Measurements from ENCODE around the gene MIS12. TPM values are rescaled to one million over a fixed set of nuclear protein-coding genes. Genes with fewer than 3 reads are reported as not detected.

MIS12 gene, protein sequence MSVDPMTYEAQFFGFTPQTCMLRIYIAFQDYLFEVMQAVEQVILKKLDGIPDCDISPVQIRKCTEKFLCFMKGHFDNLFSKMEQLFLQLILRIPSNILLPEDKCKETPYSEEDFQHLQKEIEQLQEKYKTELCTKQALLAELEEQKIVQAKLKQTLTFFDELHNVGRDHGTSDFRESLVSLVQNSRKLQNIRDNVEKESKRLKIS
- total RNA-seq = 10 to 100 TPM; 19.6 to 25.5 (median 21.1) TPM

DNA sequence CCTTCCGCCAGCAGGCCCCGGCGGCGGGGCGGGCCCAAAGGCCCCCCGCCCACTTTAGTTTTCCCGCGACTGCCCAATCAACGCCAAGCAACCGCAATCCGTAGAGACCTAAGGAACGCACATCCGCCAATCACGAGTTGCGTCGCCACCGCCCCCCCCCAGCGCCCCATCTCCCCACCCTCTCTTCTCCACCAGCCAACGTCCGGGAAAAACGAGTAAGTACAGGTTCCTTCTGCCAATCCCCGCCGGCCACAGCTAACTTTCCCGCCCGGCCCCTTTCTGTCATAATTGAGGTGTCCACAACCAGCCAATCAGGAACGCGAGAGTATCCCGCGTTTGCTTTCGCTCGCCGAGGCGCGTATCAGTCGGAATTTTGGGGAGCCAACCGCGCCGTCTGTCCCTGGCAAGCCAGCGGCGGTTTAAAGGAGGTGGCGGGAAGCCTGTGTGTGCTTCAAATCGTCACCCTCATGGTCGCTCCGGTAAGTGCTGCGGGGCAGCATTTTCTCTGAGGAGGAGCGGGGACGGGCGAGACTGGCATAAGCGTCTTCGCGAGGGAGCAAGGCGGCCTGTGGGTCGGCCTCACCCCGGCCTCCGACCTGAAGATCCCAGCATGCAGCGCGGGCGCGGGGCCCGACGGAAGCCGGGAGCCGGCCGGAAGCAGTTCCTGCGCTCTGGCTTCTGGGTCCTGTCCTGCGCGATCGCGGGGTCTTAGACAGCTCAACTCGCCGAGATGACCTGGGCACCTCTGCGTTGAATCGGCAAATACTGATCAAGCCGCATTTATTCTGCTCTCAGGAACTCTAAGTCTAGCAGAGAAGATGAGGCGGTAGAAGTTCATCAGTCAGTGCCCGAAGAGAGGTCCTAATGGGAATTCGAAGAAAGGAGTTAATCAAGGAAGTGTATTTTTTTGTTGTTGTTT lies at the start of gene MIS12:
Gene MIS12 (plus strand): TSS at position 361 of the 919 bp plus-strand sequence. CDS start 2,297 bp downstream, outside the sequence.
- Histone ChIP-seq H3K4me1 (replicated peaks in 1 of 2) (peaks cover 8 to 17% of the 10 kb centered on the region in 2 donors), H3K27ac (peak within 1 kb of the TSS; percentile 96 to 99), H3K4me3 (peak within 1 kb of the TSS; percentile 64 to 96 (median 86))
- in situ Hi-C loops (cut with MboI; ENCODE audit: low pct_unique_long_range_greater_than_20kb in 2 of 9, low sequenced_read_pairs in 9 of 9, unreplicated experiment in 9 of 9) = no loop called here
- peak; percentile 85 to 95 (median 95) for ATAC-seq (replicated peaks in 6 of 8)
- 0% methylated on average over 1 to 15 of the region's 77 CpGs; no CpG with 5 or more reads in 3 of the 10 experiments for WGBS, 10 experiments

DNA sequence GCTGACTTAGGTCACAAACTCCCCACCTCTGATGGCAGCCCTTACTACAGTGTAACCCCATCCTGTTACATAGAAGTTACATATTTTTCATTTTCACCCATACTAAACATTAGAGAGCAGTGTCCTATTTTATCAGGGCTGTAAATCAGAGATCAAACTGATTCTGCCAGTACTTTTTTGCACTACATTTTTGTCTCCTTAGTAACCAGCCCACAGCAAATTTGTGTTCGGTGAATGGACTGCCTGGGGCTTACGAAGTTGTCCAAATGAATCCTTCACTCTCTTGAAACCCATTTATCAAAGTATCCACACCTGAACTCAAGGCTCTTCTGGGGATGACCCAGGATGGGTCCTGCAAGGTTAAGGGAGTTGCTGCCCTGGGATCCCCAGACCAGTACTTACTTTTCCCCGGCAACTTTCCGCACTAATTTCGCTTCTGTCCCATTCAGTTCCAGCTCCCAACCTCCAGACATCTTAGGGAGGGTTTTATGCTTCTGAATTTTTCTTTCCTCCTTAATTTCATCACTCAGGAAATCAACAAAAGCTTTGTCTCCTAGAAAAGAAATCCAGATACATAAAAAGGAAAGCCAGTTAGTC lies 48.5 kb upstream of the MIS12 start:
- ATAC-seq (replicated peaks in 6 of 8) = no peak
- peak overlapping the region; percentile 66 to 98 (median 81) for H3K4me3 ChIP-seq
- H3K4me1 ChIP-seq (replicated peaks in 1 of 2) = peaks cover 11% of the 10 kb centered on the region in 2 donors
- in situ Hi-C loops (cut with MboI; ENCODE audit: low pct_unique_long_range_greater_than_20kb in 2 of 9, low sequenced_read_pairs in 9 of 9, unreplicated experiment in 9 of 9) = no loop called here
- 0 to 60% (median 42%) methylated on average over 1 to 5 of the region's 5 CpGs; no CpG with 5 or more reads in 2 of the 10 experiments for WGBS, 10 experiments
- no peak overlapping the region for H3K27ac ChIP-seq

DNA sequence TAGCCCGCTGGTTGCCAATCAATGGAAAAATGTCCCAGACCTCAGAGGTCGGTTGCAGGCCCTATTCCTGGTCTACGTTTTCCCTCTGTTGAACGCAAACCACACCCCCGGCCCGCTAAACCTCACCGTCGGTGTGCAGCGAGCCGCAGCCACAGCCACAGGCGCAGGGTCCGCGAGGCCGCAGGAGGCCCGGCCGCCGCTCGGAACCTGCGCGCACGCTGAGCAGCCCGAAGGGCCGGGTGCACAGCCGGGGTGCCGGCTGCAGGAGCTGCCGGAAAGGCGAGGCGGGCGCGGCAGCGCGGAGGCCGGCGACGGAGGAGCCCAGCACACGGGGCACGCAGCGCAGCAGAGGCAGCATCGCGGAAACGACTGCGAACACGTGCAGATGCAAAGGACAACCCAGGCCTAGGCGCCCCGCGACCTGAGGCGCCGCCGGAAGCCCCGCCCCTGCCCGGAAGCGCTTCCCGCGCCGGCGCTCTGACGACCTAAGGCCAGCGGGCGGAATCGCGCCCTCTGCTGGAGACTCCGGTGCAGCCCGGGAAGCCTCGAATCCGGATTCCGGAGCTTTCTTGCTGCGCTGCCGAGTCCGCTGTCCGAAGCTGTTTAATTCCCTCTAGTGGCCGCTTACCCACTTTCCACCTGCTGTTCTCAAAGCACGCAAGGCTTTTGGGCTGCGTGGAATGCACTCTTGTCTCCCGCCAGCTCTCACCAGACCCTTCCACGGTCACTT lies 47.5 kb upstream of the MIS12 start, which contains the start of gene C1QBP:
Gene C1QBP (minus strand): TSS at position 440 of the 730 bp plus-strand sequence. CDS start 82 bp downstream, at position 358.
- Histone ChIP-seq H3K4me3 (peak within 1 kb of the TSS; percentile 66 to 98 (median 81)), H3K27ac (peak within 1 kb of the TSS; percentile 73 to 81), H3K4me1 (replicated peaks in 1 of 2) (peaks cover 11% of the 10 kb centered on the region in 2 donors)
- ATAC-seq (replicated peaks in 6 of 8) = peak; percentile 84 to 97 (median 94)
- in situ Hi-C loops (cut with MboI; ENCODE audit: low pct_unique_long_range_greater_than_20kb in 2 of 9, low sequenced_read_pairs in 9 of 9, unreplicated experiment in 9 of 9) = no loop called here
- 0 to 1% (median 0%) methylated on average over 1 to 21 of the region's 75 CpGs; no CpG with 5 or more reads in 4 of the 10 experiments for WGBS, 10 experiments

DNA sequence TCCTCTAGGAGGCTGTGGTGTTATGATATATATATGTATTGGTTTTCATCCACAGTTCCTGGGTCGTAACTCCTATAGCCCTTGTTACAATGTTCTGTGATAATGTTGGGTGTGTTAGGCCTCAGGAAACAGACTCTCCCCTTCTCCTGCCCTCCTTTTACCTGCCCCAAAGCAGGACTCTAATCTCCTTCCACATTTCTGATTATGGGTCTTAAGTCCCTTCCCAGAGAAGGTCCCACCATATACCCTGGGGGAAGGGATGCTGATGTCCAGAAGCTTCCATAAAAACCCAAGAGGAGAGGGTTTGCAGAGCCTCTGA lies 47.0 kb upstream of the MIS12 start:
- peaks cover 11% of the 10 kb centered on the region in 2 donors for H3K4me1 ChIP-seq (replicated peaks in 1 of 2)
- peak overlapping the region; percentile 66 to 98 (median 81) for H3K4me3 ChIP-seq
- ATAC-seq (replicated peaks in 6 of 8) = no peak
- peak overlapping the region in 1 of 2 donors; percentile 54 for H3K27ac ChIP-seq
- in situ Hi-C loops (cut with MboI; ENCODE audit: low pct_unique_long_range_greater_than_20kb in 2 of 9, low sequenced_read_pairs in 9 of 9, unreplicated experiment in 9 of 9) = no loop called here
- WGBS, 10 experiments = 0 to 86% (median 33%) methylated on average over 1 of the region's 1 CpG; no CpG with 5 or more reads in 4 of the 10 experiments

DNA sequence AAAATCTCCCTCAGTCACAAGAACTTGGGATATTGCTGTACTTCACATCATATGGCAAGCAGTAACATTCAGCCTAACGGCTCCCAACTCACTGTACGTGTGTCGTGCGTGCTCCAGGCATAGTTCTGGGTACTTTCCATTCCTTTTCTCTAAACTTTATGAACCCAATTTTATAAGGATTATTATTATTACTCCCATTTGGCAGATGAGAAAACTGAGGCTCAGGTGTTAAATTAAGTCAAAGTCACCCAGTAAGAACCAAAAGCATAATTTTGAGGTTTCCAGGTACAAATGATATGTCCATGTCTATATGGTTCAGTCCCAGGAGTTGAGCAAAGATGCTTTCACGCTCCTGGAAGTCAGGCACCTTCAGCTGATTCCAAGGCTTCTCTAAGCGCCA lies 42.6 kb upstream of the MIS12 start:
- 73 to 100% (median 99%) methylated on average over 1 to 6 of the region's 6 CpGs for WGBS, 10 experiments
- H3K4me3 ChIP-seq = no peak overlapping the region
- in situ Hi-C loops (cut with MboI; ENCODE audit: low pct_unique_long_range_greater_than_20kb in 2 of 9, low sequenced_read_pairs in 9 of 9, unreplicated experiment in 9 of 9) = no loop called here
- H3K4me1 ChIP-seq (replicated peaks in 1 of 2) = peaks cover 3 to 4% of the 10 kb centered on the region in 2 donors
- H3K27ac ChIP-seq = no peak overlapping the region
- no peak for ATAC-seq (replicated peaks in 6 of 8)

DNA sequence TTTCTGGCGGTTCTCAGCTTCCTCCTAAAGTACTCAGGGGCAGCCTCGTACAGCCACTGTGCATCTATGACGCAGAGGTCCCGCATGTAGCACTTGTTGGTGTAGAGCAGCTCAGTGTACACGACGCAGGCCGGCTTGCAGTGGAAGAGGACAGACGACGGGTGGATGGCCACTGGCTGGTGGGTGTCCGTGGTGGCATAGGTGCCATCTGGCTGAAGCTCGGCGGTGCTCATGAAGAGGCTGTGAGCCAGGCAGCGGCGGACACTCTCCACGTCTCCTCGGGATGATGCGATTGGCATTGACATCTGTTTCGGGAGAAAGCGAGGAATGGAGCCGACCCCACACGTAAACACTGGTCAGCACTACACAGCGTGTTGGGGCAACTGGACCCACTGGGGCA lies 42.2 kb upstream of the MIS12 start:
- WGBS, 10 experiments = 92 to 100% (median 100%) methylated on average over 1 to 12 of the region's 22 CpGs; no CpG with 5 or more reads in 5 of the 10 experiments
- in situ Hi-C loops (cut with MboI; ENCODE audit: low pct_unique_long_range_greater_than_20kb in 2 of 9, low sequenced_read_pairs in 9 of 9, unreplicated experiment in 9 of 9) = no loop called here
- no peak for ATAC-seq (replicated peaks in 6 of 8)
- Histone ChIP-seq H3K4me1 (replicated peaks in 1 of 2) (peaks cover 3 to 4% of the 10 kb centered on the region in 2 donors), H3K4me3 (no peak overlapping the region), H3K27ac (no peak overlapping the region)

DNA sequence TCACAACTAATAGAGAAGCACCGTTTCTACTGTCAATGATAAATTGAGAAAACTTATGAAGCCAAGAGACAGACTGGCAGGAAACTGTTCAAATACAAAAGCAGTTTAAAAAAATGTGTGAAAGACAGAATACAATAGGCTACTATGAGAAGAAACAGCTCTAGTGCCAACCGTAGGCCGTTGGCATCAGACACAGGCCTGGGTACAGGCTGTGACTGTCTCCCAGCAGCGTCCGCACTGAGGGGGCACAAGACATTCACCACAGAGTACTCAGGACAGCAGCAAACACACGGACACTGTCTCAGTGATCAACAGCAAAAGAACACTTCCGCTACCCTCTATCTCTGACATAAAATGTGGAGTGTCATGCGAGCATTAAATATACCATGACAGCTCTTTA lies 39.6 kb upstream of the MIS12 start:
- Histone ChIP-seq H3K27ac (no peak overlapping the region), H3K4me1 (replicated peaks in 1 of 2) (no peaks in the 10 kb centered on the region), H3K4me3 (no peak overlapping the region)
- ATAC-seq (replicated peaks in 6 of 8) = no peak
- 82 to 100% (median 95%) methylated on average over 4 to 8 of the region's 8 CpGs for WGBS, 10 experiments
- in situ Hi-C loops (cut with MboI; ENCODE audit: low pct_unique_long_range_greater_than_20kb in 2 of 9, low sequenced_read_pairs in 9 of 9, unreplicated experiment in 9 of 9) = no loop called here

DNA sequence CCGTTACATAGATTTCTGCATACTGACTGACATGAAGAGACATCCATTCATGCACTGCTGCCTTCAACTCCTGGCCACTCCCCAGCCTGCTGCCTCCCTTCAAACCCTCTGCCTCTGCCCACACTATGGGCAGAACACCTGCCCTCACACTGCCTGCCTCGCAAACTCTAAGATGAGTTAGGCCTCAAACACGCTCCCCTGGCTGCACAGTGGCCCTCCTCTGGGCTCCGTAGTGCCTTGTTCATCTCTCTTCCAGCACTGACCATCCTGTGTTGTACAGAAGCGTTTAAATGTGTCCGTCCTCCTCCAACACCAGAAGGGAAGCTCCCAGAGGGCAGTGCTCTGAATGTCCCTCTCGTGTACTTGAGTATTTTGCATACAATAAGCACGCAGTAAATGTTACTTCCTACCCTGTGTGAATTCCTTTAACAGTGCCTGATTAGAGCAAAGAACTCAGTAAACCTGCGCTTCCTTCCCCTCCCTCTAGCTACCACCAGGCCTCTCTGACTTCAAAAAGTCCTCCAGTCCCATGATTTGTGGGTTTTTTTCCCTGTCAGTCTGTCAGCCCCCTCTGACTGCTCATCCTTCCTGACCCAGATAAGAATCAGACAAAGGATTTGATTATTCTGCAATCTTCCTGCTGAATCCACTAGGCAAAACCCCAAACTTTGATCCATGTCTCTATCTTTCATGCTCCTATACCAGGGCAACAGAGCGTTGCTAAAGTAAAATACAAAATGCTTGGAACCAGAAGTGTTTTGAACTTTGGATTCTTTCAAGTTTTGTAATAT lies 21.5 kb upstream of the MIS12 start:
- Histone ChIP-seq H3K4me1 (replicated peaks in 1 of 2) (peaks cover 11 to 12% of the 10 kb centered on the region in 2 donors), H3K27ac (no peak overlapping the region), H3K4me3 (no peak overlapping the region)
- no peak for ATAC-seq (replicated peaks in 6 of 8)
- in situ Hi-C loops (cut with MboI; ENCODE audit: low pct_unique_long_range_greater_than_20kb in 2 of 9, low sequenced_read_pairs in 9 of 9, unreplicated experiment in 9 of 9) = no loop called here
- 71 to 100% (median 88%) methylated on average over 2 to 9 of the region's 10 CpGs for WGBS, 10 experiments

DNA sequence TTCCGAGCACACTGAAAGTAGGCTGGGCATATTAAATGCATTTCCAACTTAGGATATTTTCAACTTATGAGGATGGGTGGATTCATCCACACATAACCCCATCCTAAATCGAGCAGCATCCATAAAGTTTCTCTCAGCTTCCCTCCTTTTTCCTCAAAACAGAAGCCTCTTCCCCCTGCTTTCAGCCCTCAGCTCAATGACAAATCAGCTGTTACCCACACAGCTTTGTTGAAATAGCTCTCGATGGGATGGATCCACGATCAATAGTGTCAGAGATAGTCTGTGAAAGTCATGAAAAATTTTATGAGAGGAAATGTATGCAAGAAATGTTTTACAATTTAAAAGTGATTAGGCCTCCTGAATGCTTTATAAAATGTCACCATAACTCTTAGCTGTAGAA lies 20.1 kb upstream of the MIS12 start:
- peaks cover 11 to 12% of the 10 kb centered on the region in 2 donors for H3K4me1 ChIP-seq (replicated peaks in 1 of 2)
- H3K27ac ChIP-seq = no peak overlapping the region
- ATAC-seq (replicated peaks in 6 of 8) = no peak
- no peak overlapping the region for H3K4me3 ChIP-seq
- in situ Hi-C loops (cut with MboI; ENCODE audit: low pct_unique_long_range_greater_than_20kb in 2 of 9, low sequenced_read_pairs in 9 of 9, unreplicated experiment in 9 of 9) = no loop called here
- WGBS, 10 experiments = 50 to 100% (median 80%) methylated on average over 1 to 4 of the region's 4 CpGs; no CpG with 5 or more reads in 1 of the 10 experiments

DNA sequence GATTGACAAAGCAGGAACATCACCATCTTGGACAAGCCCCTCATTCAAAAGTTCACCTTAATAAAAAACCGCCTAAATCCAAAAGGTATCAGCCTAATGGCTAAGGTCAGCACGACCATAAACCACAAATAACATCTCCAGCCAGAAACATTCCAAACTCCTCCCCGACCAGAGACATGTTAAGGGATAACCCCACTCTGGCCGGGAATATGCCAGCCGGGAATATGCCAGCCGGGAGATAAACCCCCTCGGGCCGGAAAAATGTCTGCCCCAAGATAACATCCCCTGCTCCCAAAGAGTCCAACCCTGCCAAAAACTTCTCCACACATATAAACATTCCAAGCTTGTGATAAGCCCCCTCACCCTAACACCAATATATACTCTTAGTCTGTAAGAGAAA lies 18.9 kb upstream of the MIS12 start:
- Histone ChIP-seq H3K27ac (peak overlapping the region in 1 of 2 donors; percentile 38), H3K4me3 (peak overlapping the region; percentile 56 to 91 (median 87)), H3K4me1 (replicated peaks in 1 of 2) (peaks cover 11 to 12% of the 10 kb centered on the region in 2 donors)
- WGBS, 10 experiments = 0 to 6% (median 0%) methylated on average over 2 to 5 of the region's 8 CpGs; no CpG with 5 or more reads in 4 of the 10 experiments
- ATAC-seq (replicated peaks in 6 of 8) = no peak
- in situ Hi-C loops (cut with MboI; ENCODE audit: low pct_unique_long_range_greater_than_20kb in 2 of 9, low sequenced_read_pairs in 9 of 9, unreplicated experiment in 9 of 9) = no loop called here

DNA sequence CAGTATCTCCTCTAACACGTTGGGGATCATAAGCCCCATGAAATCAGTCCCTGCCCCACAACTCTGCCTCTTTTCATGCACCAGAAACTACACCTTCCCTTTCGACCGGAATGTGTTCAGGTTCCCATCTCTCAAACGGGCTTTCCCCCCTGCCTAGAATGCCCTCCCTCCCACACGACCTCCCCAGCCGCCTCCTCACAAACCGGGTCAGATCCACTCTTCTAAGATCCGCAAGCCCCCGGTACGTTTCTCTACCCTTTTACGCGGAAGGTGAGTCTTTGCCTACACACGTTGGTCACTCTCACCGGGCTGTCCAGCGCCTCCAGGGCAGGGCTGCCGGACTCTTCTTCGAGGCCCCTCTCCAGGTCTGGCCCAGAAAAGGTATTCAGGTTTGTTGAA lies 18.3 kb upstream of the MIS12 start:
- Histone ChIP-seq H3K4me1 (replicated peaks in 1 of 2) (peaks cover 11 to 12% of the 10 kb centered on the region in 2 donors), H3K27ac (peak overlapping the region; percentile 53 to 55), H3K4me3 (peak overlapping the region; percentile 56 to 91 (median 87))
- ATAC-seq (replicated peaks in 6 of 8) = peak in 5 of 8 experiments; percentile 10 to 23 (median 20)
- 0% methylated on average over 1 to 7 of the region's 17 CpGs; no CpG with 5 or more reads in 4 of the 10 experiments for WGBS, 10 experiments
- in situ Hi-C loops (cut with MboI; ENCODE audit: low pct_unique_long_range_greater_than_20kb in 2 of 9, low sequenced_read_pairs in 9 of 9, unreplicated experiment in 9 of 9) = no loop called here

DNA sequence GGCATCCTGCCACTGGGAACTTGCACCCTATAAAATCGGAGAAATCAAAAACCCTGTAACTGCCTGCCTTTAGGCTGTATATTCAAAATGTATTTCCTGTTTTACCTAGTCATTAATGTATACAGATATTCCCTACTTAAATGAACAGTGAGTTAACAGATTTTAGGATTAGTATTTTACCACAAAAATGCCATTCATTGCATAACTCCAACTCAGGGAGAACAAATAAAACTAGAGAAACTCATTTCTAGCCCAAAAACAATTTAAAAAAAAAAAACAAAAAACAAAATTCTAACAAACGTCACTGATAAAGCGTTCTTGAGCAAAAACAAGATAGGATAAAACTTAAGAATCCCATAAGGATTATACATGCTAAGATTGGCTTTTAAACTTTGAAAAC lies 13.9 kb upstream of the MIS12 start:
- H3K27ac ChIP-seq = no peak overlapping the region
- in situ Hi-C loops (cut with MboI; ENCODE audit: low pct_unique_long_range_greater_than_20kb in 2 of 9, low sequenced_read_pairs in 9 of 9, unreplicated experiment in 9 of 9) = no loop called here
- ATAC-seq (replicated peaks in 6 of 8) = no peak
- peaks cover 0 to under 1% of the 10 kb centered on the region in 2 donors for H3K4me1 ChIP-seq (replicated peaks in 1 of 2)
- H3K4me3 ChIP-seq = no peak overlapping the region
- 68 to 100% (median 94%) methylated on average over 2 to 3 of the region's 3 CpGs for WGBS, 10 experiments
